Progenitor cell of endocrine pancreas (in vitro differentiated cells): ENCODE data around the gene VGLL4. TPM values are rescaled to one million over a fixed set of nuclear protein-coding genes. Genes with fewer than 3 reads are reported as not detected.

Experiments used
- DNase-seq: peaks from one replicate; pipeline ENCODE4 v3.0.0; 2021; ENCODE audit warnings: low spot score; ENCODE audit not compliant: unreplicated experiment
- H3K27ac Mint-ChIP-seq: 2 replicates; pipeline ENCODE4 v1.8.0; 2021; ENCODE audit warnings: mild to moderate bottlenecking, moderate library complexity, mixed read lengths
- H3K27me3 Mint-ChIP-seq: 2 replicates; pipeline ENCODE4 v1.8.0; 2021; ENCODE audit warnings: mixed read lengths
- H3K36me3 Mint-ChIP-seq: 2 replicates; pipeline ENCODE4 v1.8.0; 2022; ENCODE audit warnings: mixed read lengths; ENCODE audit not compliant: insufficient read depth
- H3K4me1 Mint-ChIP-seq: 2 replicates; pipeline ENCODE4 v1.8.0; 2021; ENCODE audit warnings: low read depth, mixed read lengths
- H3K4me3 Mint-ChIP-seq: 2 replicates; pipeline ENCODE4 v1.8.0; 2021; ENCODE audit warnings: low read depth, mild to moderate bottlenecking, moderate library complexity, mixed read lengths
- H3K9me3 Mint-ChIP-seq: 2 replicates; pipeline ENCODE4 v1.8.0; 2021; ENCODE audit warnings: low read depth, mixed read lengths
- CTCF ChIP-seq: fragments of 200-600 bp; sonication (generic); IDR thresholded peaks from one replicate; pipeline ENCODE4 v1.5.0; 2021; ENCODE audit warnings: antibody characterized with exemption, mild to moderate bottlenecking; ENCODE audit not compliant: unreplicated experiment
- total RNA-seq: library from RNA; stranded (reverse); gene quantifications from 2 replicates; pipeline ENCODE4 v1.2.1, GENCODE V29; 2021

The VGLL4 gene
- total RNA-seq, 1 donor from 2014 or later: 93.2 TPM

DNA sequence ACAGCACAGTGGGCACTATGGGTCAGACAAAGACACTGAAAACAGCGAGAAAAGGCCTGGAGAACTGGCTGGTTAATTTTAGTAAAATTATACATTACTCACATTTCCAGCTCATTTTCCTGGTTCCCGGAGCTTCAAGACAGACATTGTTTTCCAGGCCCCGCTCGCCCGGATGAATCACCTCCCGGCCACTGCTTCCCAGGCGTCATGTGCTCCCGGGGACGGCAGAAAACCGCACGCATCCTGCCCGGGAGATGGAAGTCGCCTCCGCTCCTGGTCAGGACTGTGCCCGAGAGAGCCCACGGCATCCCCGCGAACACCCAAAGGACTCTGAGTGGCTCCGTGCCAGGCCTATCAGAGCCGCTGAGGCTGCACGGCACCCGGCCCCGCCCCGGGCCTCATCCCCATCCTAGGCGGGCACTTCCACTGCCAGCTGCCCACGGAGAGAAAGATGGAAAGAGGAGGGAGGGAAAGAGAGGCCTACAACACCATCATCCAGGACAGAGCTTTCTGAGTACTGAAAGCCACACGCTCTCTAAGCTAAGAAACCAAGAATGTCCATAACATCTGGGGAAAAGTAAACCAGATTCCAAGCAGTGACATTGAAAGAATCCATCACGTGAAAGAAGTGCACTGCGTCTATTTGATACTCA is 75.1 kb downstream of the VGLL4 start:
- Mint-ChIP-seq H3K4me1 (peaks cover 3% of the 10 kb centered on the region), H3K27ac (peak overlapping the region; percentile 59), H3K9me3 (no peaks in the 10 kb centered on the region), H3K27me3 (no peaks in the 10 kb centered on the region), H3K36me3 (peaks cover 14% of the 10 kb centered on the region), H3K4me3 (no peak overlapping the region)
- TF ChIP-seq CTCF: no peak
- no peak for DNase-seq

DNA sequence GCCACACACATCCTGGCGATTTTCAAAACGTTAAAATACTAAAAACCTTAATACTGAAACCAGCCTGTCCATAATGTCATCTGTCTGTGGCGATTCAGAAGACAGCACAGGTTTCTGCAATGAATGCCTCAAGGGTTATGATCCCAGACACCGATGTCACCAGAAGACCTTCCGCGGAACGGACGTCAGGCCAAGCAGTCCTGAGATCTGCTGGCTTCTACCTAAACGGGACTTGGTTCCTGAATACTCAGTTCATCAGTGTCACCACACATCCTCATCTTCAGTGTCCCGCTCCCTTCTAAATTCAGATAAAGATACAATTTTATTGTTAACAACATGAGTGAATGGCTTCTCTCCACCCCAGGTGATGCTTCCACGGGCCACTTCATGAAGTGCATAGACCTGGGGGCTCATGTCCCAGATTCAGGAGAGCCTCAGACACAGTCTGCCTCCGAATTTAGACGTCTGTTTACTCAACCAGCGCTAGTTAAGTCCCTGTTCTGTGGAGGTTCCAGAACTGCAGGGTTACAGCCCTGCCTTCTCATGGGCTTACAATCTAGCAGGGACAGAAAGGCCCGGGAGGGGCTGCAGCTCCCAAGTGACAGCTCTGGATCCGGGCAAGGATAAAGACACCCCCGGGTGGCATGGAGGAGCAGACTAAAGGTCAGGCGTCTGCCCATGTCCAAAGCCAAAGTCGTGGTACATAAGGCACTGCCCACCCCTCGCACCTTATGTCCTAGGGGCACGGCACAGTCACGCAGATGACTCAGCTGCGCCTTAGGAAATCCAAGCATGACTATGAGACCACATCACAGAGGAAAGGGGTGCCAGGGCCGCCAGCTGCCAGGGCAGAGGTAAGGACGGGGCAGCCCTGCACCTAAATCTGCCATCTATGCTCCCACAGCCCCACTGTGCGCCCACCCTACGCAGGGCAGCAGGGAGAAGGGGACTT is 75.9 kb downstream of the VGLL4 start:
- Mint-ChIP-seq H3K4me3 (no peak overlapping the region), H3K9me3 (no peaks in the 10 kb centered on the region)
- DNase-seq: no peak

GRCh38 chr3:11566916-11567315 is 76.8 kb downstream of the VGLL4 start:
- TF ChIP-seq CTCF: peak; percentile 25
- peak overlapping the region; percentile 5 for H3K27ac Mint-ChIP-seq
- H3K4me1 Mint-ChIP-seq: peaks cover 3% of the 10 kb centered on the region
- no peaks in the 10 kb centered on the region for H3K27me3 Mint-ChIP-seq
- H3K9me3 Mint-ChIP-seq: no peaks in the 10 kb centered on the region
- no peak overlapping the region for H3K4me3 Mint-ChIP-seq
- H3K36me3 Mint-ChIP-seq: peaks cover 14% of the 10 kb centered on the region
- DNase-seq: no peak

More for the DNA sequence above, 75.9 kb downstream of the VGLL4 start:
- peaks cover 16% of the 10 kb centered on the region for H3K36me3 Mint-ChIP-seq
- peaks cover 3% of the 10 kb centered on the region for H3K4me1 Mint-ChIP-seq
- no peak for TF ChIP-seq CTCF
- no peaks in the 10 kb centered on the region for H3K27me3 Mint-ChIP-seq
- peak overlapping the region; percentile 62 for H3K27ac Mint-ChIP-seq

- no peak for DNase-seq
- Mint-ChIP-seq H3K27me3 (no peaks in the 10 kb centered on the region), H3K4me1 (peaks cover 3% of the 10 kb centered on the region), H3K27ac (peak overlapping the region; percentile 5), H3K9me3 (no peaks in the 10 kb centered on the region), H3K4me3 (no peak overlapping the region), H3K36me3 (peaks cover 14% of the 10 kb centered on the region)
- TF ChIP-seq CTCF: no peak
Observed at GRCh38 chr3:11566478-11566877, 77.2 kb downstream of the VGLL4 start.

DNA sequence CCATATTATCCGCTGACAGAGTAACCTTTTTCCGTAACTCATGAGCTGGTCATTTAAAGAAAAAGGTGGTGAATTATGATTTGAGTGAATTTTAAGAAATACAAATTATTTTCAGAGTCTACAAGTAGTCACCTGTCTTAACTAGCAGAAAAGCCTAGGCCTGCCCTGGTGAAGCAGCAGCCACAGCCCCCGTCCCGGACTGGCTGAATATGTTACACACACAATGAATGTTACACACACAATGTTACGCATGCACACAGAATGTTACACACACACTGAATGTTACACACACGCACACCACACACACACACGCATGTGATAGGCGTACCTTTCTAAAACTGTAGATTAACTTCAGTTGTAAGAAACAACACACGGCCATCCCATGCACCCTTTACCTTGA is 77.8 kb downstream of the VGLL4 start:
- no peak for DNase-seq
- Mint-ChIP-seq H3K27ac (no peak overlapping the region), H3K27me3 (no peaks in the 10 kb centered on the region), H3K4me3 (no peak overlapping the region), H3K4me1 (peaks cover 3% of the 10 kb centered on the region), H3K9me3 (no peaks in the 10 kb centered on the region), H3K36me3 (peaks cover 14% of the 10 kb centered on the region)
- TF ChIP-seq CTCF: no peak
